GM21825 (cell line): ENCODE measurements around the gene CAPN10.
A peak's percentile ranks its signal among the peaks of the same experiment; 100 is the strongest.

Experiments
- ATAC-seq: cut with Tn5 transposase; IDR thresholded peaks from one replicate; pipeline ENCODE4 v1.9.1; 2021; ENCODE audit warnings: mild to moderate bottlenecking, moderate library complexity; ENCODE audit not compliant: unreplicated experiment

The CAPN10 gene

DNA sequence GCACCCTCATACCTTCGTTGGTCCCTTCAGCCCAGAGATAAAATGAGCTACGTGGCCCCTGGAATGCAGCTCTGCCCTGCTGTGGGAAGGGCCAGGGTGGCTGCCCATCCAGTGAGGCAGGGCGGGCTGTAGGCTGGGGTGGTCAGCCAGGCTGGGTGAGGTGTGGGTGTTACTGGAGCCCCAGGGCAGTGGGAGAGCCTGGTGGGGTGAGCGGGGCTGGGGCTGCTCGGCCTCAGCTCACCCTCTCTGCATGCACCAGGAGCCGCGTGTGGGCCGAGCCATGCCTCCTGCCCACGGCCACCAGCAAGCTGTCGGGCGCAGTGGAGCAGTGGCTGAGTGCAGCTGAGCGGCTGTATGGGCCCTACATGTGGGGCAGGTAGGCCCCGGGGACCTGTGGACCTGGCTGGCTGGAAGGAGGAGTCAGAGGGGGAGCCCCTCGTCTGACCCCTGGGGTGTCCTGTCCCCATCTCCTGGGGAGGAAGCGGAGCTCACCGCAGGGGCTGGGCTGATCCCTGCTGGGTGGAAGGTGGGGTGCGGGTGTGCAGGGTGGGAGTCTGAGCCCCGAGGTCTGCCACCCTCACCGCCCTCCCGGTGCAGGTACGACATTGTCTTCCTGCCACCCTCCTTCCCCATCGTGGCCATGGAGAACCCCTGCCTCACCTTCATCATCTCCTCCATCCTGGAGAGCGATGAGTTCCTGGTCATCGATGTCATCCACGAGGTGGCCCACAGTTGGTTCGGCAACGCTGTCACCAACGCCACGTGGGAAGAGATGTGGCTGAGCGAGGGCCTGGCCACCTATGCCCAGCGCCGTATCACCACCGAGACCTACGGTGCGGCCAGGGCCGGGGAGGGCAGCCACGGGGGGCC lies 12.8 kb upstream of the CAPN10 start:
- ATAC-seq = no peak

DNA sequence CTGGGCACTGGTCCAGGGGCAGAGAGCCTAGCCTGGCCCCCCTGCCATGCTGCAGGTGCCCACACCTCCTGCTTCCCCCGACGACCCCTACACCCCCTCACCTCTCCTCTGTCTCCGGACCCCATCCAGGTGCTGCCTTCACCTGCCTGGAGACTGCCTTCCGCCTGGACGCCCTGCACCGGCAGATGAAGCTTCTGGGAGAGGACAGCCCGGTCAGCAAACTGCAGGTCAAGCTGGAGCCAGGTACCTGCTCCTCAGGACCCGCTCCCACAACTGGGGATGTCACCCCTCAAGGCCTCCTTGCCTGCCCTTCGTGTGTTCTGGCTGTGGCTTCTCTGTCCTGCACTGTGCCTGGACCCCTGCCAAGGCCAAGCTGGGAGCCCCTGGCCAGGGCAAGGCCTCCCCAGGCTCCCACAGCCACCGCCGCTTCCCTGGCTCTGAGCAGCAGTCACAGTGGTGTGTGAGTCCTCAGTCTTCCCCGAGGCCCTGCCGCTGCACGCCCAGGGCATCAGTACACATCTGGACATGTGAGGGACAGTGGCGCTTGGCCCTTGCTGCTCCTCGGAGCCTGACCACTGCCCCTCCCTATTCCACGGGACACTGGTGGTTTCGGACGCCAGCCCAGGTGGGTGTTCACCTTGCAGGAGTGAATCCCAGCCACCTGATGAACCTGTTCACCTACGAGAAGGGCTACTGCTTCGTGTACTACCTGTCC lies 12.0 kb upstream of the CAPN10 start:
- no peak for ATAC-seq

DNA sequence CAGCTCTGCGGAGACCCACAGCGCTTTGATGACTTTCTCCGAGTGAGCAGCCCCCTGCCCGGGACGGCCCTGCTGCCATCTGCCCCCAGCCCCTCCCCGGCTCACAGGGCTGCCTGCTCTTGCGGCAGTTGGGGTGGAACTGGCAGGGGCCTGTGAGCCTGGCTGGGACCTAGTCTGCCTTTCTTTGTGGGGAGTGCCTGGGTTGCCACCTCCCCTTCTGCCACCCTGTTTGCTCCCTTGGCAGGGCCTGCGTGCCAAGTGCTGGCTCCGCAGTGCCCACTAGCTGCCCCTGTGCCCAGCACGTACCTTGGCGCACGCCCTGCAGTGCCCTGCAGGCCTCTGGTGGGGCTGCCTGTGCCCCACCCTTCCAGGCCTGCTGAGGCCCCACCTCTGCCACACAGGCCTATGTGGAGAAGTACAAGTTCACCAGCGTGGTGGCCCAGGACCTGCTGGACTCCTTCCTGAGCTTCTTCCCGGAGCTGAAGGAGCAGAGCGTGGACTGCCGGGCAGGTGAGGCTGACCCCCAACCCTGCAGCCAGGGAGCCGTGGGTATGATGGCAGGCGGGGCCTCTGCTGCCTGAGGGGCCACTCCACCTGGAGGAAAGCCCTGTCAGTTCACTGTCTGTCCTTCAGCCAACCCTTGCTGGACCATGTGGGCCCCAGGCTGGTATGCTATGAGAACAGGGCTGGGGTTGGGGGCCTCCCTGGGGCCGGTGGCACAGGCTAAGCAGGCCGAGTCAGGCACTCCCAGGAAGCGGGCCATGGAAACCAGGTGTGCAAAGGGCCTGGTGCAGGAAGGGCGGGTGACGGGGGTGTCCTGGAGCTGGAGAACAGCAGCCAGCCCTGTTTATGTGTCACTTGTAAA lies 11.2 kb upstream of the CAPN10 start:
- ATAC-seq = no peak

DNA sequence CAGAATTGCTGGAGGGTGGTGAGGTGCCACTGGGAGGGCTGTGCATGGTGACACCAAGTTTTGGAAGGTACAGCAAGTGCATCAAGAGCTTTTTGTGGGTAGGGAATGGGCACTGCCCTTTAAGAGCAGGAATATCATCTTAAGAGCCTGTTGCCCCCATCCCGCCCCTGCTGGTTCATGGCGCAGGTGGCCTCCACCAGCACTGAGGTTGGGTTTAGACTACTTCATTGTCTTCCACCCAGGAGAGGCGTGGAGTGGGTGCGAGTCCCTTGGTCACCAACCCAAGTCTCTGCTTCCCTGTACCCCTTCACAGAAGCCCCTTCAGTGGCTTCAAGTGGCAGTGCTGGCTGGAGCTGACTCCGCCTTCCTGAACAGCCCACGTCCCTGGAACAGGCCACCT lies 10.5 kb upstream of the CAPN10 start:
- ATAC-seq = no peak

DNA sequence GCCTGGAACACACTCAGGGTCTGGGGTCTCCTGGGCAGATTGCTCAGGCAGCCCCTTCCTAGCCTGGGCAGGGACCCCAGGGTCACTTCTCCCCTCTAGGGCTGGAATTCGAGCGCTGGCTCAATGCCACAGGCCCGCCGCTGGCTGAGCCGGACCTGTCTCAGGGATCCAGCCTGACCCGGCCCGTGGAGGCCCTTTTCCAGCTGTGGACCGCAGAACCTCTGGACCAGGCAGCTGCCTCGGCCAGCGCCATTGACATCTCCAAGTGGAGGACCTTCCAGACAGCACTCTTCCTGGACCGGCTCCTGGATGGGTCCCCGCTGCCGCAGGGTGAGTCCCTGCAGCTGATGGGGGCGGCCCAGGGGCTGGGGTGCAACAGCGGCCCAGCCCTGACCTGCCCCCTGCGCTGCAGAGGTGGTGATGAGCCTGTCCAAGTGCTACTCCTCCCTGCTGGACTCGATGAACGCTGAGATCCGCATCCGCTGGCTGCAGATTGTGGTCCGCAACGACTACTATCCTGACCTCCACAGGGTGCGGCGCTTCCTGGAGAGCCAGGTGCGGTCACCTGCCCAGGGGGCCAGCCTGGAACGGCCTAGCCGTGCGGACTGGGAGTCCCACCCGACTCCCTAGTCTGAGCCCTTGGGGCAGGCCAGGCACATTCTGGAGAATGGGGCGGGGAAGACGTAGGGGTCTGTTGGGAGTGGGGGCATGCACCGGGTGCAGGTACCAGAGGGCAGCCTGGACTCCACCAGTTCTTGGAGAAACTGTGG lies 9.9 kb upstream of the CAPN10 start:
- ATAC-seq = no peak

DNA sequence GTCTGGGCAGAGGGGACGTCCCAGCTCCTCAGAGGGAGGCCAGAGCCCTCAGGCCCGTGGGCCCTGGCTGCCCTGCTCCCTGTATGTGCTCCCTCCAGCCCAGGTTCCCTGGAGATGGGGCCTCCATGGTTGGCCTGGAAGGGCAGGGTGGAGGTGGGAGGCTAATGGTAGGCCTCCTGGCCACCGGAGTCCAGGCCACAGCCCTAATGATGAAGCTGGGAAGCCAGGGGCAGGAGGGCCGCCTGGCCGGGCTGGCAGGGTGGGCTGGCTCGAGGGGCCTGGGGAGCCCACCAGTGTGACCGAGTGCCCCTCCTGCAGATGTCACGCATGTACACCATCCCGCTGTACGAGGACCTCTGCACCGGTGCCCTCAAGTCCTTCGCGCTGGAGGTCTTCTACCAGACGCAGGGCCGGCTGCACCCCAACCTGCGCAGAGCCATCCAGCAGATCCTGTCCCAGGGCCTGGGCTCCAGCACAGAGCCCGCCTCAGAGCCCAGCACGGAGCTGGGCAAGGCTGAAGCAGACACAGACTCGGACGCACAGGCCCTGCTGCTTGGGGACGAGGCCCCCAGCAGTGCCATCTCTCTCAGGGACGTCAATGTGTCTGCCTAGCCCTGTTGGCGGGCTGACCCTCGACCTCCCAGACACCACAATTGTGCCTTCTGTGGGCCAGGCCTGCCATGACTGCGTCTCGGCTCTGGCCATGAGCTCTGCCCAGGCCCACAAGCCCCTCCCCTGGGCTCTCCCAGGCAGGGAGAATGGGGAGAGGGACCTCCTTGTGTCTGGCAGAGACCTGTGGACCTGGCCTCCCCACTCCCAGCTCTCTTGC lies 9.0 kb upstream of the CAPN10 start:
- ATAC-seq = no peak

DNA sequence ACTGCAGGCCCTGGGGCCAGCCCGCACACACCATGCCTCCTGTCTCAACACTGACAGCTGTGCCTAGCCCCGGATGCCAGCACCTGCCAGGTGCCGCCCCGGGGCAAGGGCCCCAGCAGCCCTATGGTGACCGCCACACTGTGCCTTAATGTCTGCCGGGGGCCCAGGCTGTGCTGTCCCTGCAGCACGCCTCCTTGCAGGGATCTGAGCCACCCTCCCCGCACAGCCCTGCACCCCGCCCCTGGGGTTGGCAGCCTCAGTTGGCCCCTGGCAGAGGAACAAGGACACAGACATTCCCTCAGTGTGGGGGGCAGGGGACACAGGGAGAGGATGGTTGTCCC lies 8.5 kb upstream of the CAPN10 start:
- ATAC-seq = no peak

DNA sequence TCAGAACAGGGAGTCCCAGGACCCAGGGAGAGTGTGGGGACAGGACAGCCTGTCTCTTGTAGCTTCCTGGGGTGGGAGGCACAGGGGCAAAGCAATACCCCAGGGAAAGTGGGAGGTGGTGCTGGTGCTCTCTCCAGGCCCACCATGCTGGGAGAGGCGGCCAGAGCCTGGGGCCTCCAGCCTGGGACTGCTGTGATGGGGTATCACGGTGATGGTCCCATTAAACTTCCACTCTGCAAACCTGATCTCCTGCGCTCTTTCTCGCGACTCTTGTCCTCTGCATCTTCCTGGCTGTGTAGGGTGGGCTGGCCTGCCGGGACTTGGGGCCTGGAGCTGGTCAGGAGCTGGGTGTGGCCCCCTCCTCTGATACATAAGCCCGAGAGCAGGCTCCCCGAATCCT lies 8.0 kb upstream of the CAPN10 start:
- ATAC-seq = no peak

DNA sequence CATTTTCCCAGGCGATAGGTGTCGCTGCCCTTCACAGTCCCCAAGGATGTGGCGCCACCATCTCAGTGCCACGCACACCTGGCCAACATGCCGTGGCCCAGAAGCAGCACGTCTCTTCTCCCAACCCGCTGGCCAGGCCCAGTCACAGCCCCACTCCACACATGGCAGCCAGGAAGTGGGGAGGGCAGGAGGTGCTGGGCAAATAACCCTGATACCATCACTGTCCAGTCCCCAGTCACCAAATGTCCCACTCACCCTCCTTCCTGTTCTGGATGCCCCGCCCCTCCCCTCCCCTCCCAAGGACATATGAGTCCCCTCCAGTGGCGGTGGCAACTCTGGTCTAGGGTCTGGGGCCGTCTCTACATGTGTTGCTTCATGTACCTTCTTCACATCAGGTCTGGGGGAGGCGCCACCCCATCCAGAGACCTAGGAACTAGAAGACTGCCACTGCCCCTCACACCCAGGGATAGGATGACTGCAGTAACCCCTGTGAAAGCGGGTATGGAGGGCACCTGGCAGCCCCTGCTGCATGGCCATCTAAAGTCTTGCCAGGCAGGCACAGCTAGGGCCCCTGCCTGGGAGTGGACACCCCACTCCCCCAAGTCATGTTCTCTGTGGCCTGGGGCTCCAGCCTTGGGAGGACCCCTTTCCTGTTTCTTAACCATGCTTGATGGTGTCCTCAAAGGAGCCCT lies 7.3 kb upstream of the CAPN10 start:
- no peak for ATAC-seq

DNA sequence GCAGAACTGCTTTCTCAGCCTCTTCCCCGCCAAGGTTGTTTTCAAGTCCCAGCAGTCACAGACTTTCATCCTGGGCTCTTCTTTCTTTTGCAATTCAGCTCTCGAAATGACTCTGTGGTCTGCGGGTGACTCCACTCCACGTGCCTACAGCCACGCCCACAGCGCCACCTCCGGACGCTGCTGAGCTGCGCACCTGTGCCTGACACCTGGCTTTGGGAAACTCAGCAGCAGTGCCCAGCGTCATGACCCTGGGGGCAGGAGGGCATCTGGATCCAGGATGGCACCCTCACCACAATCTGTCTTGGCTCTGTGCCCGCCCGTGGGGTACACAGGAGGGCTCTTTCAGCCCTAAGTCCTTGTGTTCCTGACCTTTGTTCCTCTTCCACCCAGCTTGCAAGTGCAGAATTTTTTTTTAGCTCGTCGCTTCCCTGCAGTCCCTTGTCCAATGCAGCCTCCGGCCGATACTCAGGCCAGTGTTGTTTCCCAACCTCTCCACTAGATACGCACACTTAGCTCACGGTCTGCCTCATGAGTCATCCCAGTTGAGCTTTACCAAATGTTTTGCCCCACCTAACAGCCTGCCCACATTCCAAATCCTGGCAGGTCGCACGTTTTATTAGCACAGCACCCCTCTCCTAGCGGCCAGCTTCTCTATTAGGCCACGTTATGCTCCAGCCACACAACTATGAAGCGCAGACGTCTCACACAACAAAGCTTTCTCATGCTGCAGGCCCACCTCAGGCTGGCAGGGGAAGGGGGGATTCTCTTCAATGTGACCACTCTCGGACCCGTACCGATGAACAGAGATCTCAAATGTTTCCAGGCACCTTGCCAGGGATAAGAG lies 6.5 kb upstream of the CAPN10 start:
- no peak for ATAC-seq

DNA sequence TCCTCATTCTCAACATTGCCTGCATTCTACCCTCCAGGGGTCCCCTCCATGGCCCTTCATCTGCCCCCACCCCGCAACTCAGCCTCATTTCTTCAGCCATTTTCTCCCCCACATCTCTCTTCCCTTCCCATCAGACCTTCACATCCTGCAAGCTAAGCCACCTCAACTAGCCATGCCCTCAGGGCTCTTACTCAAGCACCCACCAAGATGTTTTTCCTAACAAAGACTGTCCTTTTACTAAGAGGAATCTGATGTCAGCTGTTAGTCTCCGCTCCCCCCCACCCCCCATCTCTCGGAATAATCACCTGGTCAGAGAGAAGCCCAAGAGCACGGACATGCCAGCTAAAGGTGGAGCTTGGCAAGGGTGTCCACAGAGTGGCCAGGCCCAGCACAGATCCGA lies 4.7 kb upstream of the CAPN10 start:
- no peak for ATAC-seq

DNA sequence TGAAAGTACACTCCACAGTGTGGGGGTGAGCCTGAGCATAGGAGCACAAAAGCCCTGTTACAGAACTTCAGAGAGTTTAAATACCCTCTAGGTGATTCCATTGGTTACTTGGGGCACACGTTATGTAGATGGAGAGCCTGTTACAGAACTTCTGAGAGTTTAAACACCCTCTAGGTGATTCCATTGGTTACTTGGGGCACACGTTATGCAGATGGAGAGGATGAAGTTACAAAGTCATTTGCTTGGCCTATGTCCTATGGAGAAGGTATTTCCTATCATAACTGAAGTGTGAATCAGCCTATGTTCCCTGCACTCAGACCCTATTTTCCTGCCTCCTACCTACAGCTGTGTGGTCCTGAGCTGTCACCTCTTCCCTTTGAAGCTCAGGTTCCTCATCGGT lies 3.8 kb upstream of the CAPN10 start:
- no peak for ATAC-seq

DNA sequence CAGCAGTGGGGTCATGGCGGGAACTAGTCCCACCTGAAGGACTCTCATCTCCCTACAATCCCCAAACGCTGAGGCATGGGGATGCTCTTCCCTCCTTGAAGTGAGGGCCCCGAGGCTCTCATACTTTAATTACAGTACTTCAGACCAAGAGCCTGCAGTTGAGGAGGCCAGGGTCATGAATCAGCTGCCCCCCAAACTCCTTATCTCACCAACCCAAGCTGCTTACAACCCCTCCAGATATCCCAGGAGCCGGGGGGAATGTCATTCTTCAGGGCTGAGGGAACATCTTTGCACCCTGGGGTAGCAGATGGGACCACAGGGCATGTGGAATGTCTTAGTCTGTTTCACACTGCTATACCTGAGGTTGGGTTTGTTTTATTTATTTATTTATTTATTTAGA lies 2.8 kb upstream of the CAPN10 start:
- ATAC-seq = no peak

DNA sequence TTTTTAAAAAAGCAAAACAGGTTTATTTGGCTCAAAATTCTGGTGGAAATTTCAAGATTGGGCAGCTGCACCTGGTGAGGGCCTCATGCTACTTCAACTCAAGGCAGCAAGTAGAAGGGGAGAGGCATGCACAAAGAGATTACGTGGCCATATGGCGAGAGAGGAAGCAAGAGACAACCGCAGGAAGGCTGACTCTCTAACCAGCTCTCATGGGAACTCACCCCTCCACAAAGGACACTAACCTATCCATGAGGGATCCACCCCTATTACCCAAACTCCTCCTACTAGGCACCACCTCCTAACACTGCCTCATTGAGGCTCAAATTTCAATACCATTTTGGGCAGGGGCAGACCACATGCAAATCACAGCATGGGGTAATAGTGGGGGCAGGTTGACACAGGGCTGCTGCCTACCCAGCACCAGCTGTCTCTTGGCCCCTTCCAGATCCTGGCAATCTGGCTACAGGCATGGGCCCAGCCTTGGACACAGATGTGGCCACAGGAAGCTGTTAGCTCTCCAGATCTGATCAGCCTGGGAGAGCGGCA lies 2.0 kb upstream of the CAPN10 start:
- peak; percentile 55 for ATAC-seq

DNA sequence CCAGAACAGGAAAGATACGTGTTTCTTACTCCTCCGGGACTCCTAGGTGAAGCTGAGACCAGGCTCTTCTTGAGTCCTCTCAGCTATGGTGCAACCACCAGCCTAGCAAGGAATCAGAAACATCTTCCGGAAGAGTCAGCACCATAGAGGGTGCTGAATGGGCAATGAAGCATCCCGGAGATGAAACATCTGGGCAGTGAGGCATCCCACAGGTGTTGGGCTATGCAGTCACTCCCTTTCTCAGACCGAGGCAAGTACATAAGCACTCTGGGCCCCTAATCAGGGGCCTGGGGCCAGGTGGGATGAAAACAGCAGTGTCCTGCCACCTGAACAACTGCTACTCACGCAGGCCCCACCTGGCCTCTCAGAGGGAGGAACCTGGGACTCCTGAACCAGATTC lies 1.4 kb upstream of the CAPN10 start:
- peak; percentile 29 for ATAC-seq

DNA sequence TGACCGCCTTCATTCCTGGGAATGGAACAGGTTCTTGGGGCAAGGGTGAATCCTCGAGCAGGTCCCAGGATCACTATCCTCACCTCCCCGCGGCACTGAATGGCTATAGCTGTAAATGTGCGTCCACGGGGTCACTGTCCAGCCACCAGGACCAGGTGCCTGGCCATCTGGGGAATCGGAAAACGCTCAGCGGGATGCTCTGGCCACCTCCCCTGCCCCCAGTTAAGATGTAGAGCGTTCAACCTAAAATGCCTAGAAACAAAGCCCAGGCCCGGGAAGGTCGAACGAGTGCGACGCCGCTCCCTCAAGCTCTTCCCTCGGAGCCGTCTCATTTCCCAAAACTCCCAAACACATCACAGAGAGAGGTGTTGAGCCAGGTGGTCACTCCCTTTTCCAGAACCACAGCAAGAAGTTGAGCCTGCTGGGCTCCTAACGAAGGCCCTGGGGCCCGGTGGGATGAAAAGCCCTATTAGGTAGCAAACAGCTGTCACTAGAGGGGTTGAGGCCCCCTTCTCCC lies 795 bp upstream of the CAPN10 start:
- no peak for ATAC-seq

DNA sequence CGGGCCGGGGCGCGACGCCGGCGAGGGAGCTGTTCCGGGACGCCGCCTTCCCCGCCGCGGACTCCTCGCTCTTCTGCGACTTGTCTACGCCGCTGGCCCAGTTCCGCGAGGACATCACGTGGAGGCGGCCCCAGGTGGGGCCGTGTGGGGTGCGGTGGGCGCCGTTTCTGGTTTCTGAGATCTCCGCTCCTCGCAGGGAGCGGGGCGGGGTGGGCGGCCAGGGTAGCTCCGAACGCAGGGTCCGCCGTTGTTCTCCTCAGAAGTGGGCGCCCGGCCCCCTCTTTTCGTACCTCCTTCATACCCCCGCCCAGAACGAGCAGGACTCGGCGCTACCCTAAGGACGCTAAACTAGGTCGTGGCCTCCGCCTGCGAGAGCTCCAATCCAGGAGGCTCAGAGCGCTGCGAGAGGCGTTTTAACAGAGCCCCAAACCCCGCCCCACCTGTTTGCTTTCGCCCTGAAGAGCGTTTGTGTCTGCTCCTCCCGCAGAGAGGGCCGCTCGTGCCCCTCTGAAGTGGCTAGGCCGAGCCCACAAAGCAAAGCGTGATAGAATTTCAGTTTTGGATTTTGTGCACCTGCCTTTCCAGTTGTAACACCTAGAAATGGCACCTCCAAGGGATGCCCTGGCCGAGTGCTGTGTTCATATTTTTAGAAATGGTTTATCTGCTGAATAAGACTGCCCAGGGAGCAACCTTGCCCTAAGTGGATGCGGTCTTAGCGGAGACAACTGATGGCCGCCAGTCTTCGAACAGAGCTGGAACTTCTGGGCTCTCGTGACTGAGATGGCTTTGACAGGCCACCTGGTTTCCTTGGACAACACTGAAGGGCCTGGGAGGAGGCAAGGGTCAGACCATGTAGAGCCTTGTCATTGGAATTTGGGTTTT lies 626 bp downstream of the CAPN10 start:
- ATAC-seq = peak; percentile 7
